ENCODE results near the gene APPBP2. TPM values are rescaled to one million over a fixed set of nuclear protein-coding genes. Genes with fewer than 3 reads are reported as not detected.
"Not testable (repeated sequence)": the region's sequence is repeated elsewhere in the genome, so short reads cannot be mapped to it uniquely, and the experiment has no call there.

The APPBP2 gene
- polyA plus RNA-seq, 12 donors: 28.9 to 40.9 (median 36.7) TPM; not detected in 1

- DNase-seq: no peak
Measured at GRCh38 chr17:60502145-60502544, 23.9 kb downstream of the APPBP2 start.

GRCh38 chr17:60501589-60501988 lies 24.5 kb downstream of the APPBP2 start:
- DNase-seq: no peak

GRCh38 chr17:60496041-60496440 lies 30.0 kb downstream of the APPBP2 start:
- DNase-seq: no peak

- no peak for DNase-seq
Measured at GRCh38 chr17:60495260-60495659, 30.8 kb downstream of the APPBP2 start.

GRCh38 chr17:60493847-60494321 lies 32.2 kb downstream of the APPBP2 start:
- no peak for DNase-seq

GRCh38 chr17:60491771-60492170 lies 34.3 kb downstream of the APPBP2 start:
- no peak for DNase-seq

GRCh38 chr17:60490594-60490993 lies 35.4 kb downstream of the APPBP2 start:
- not testable (repeated sequence) for DNase-seq

- no peak for DNase-seq
Measured at GRCh38 chr17:60481604-60482003, 44.4 kb downstream of the APPBP2 start.

GRCh38 chr17:60473788-60474187 lies 52.3 kb downstream of the APPBP2 start:
- no peak for DNase-seq

- no peak for DNase-seq
Measured at GRCh38 chr17:60472449-60472848, 53.6 kb downstream of the APPBP2 start.

- DNase-seq: no peak
Measured at GRCh38 chr17:60471451-60471850, 54.6 kb downstream of the APPBP2 start.

- DNase-seq: no peak
Measured at GRCh38 chr17:60468371-60468770, 57.7 kb downstream of the APPBP2 start.

- no peak for DNase-seq
Measured at GRCh38 chr17:60464343-60464742, 61.7 kb downstream of the APPBP2 start.

- DNase-seq: no peak
Measured at GRCh38 chr17:60463157-60463835, 62.7 kb downstream of the APPBP2 start.

- DNase-seq: no peak
Measured at GRCh38 chr17:60461584-60461983, 64.5 kb downstream of the APPBP2 start.

GRCh38 chr17:60457148-60457547 lies 68.9 kb downstream of the APPBP2 start:
- no peak for DNase-seq

- DNase-seq: no peak
Measured at GRCh38 chr17:60455378-60455777, 70.7 kb downstream of the APPBP2 start.

- DNase-seq: no peak
Measured at GRCh38 chr17:60451965-60452364, 74.1 kb downstream of the APPBP2 start.

GRCh38 chr17:60451071-60451470 lies 75.0 kb downstream of the APPBP2 start:
- DNase-seq: no peak

GRCh38 chr17:60447375-60447774 lies 78.7 kb downstream of the APPBP2 start:
- DNase-seq: no peak

GRCh38 chr17:60445144-60445543 lies 80.9 kb downstream of the APPBP2 start:
- DNase-seq: no peak

GRCh38 chr17:60443713-60444112 lies 82.3 kb downstream of the APPBP2 start:
- DNase-seq: no peak

- peak; percentile 17 for DNase-seq
Measured at GRCh38 chr17:60442271-60443173, 83.5 kb downstream of the APPBP2 start.

Data from muscle of arm (tissue), 12 donors.